ENCODE results near the gene SLC38A8. TPM values are rescaled to one million over a fixed set of nuclear protein-coding genes. Genes with fewer than 3 reads are reported as not detected.

SLC38A8 gene
- total RNA-seq = not detected in 2 replicates

DNA sequence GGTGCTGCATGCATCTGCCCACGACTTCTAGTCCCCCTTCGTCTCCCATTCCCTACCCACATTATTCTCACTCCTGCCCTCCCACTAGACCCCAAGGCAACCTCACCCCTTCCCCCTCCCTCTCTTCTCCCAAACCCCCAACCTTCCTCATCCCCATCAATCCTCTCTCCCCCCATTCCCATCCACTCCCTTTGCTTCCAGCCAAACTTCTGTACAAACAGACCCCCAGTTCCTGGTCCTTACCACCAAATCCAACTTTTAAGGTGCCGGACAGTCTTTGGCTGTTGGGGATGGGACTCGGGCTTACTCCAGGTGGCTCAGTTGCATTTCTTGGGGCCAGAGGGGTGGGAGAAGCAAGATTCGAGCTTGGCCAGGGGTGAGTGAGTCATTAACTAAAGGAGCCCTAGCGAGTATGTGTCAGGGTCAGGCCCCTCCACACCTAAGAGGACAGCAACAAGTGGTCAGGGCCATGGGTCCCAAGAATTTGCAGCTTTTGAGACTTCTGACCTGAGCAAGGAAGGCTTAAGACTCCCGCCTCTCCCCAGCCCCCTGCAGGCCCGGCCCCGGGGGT, at the start of gene SLC38A8:
TSS of gene SLC38A8 (minus strand) at position 488 of the 571 bp plus-strand sequence. CDS start 638 bp downstream, outside the sequence.

DNA sequence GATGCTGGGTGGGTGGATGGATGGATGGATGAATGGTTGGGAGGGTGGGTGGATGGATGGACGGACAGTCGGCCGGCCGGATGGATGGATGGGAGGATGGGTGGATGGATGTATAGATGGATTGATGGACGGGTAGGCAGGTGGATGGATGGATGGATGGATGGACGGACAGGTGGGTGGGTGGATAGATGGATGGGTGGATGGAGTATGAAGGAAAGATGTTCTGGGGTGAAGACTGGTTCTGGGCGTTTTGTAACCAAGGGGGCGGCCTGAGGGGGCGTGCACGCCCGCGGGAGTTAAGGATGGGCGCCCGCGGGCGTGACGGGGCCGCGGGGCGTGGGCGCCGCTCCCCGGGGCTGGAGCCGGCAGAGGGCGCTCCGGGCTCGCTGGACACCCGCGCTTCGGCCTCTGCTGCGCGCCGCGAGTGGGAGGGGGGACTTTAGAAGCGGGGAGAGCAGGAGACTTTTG, 74.7 kb downstream of the SLC38A8 start, which contains the start of gene NECAB2:
TSS of gene NECAB2 (plus strand) at position 407 of the 468 bp plus-strand sequence. CDS start 405 bp downstream, outside the sequence.

Other genes starting within 250 kb of the SLC38A8 start
- gene HSBP1, start 234.8 kb downstream of the SLC38A8 start, total RNA-seq = 110 and 121 TPM in 2 replicates
- gene MLYCD, start 143.7 kb downstream of the SLC38A8 start, total RNA-seq = 3.4 and 3.8 TPM in 2 replicates
- 3.7 and 7.2 TPM in 2 replicates for gene OSGIN1, start 89.6 kb downstream of the SLC38A8 start, total RNA-seq
- 0.13 and 0.30 TPM in 2 replicates for gene NECAB2, start 74.6 kb downstream of the SLC38A8 start, total RNA-seq
- 162 and 163 TPM in 2 replicates for gene MBTPS1, start 74.1 kb upstream of the SLC38A8 start, total RNA-seq
- 18.8 and 23.7 TPM in 2 replicates for gene HSDL1, start 102.4 kb upstream of the SLC38A8 start, total RNA-seq
- gene DNAAF1, start 102.5 kb upstream of the SLC38A8 start, total RNA-seq = not detected in 2 replicates
- 14.3 and 18.5 TPM in 2 replicates for gene TAF1C, start 144.3 kb upstream of the SLC38A8 start, total RNA-seq
- not detected in 2 replicates for gene ADAD2, start 148.4 kb upstream of the SLC38A8 start, total RNA-seq
- not detected in 2 replicates for gene KCNG4, start 197.2 kb upstream of the SLC38A8 start, total RNA-seq

Data from smooth muscle cell of the pulmonary artery (primary cell).